ENCODE data around the gene BPIFA3. TPM values are rescaled to one million over a fixed set of nuclear protein-coding genes. Genes with fewer than 3 reads are reported as not detected.

The BPIFA3 gene
- total and polyA plus RNA-seq, 2 of the 8 experiments (the other 6 are each of a cell fraction or from before 2014, with no cell fraction given): not detected

GRCh38 chr20:33232486-33233072 lies 15.4 kb downstream of the BPIFA3 start:
- no peak overlapping the region for H4K91ac ChIP-seq (replicated peaks; ENCODE audit: insufficient read length, low read length)
- 64% methylated on average over 2 of the region's 2 CpGs; no CpG with 5 or more reads in 1 of the 2 experiments for WGBS, 2 experiments (ENCODE audit: extremely low coverage in 1 of 2, insufficient coverage in 1 of 2, insufficient read length in 1 of 2, insufficient replicate concordance in 2 of 2, low coverage in 1 of 2, low lambda C conversion rate in 2 of 2, missing lambda C conversion rate in 1 of 2)
- POLR2A ChIA-PET (ENCODE audit: partially characterized antibody): interaction anchor here (0.7 kb wide), 1 partner anchor 50 kb away, joined by 3 read pairs; no protein-coding TSS in a partner anchor
- TF ChIP-seq E2F6 (IDR thresholded peaks at IDR 0.05) (no peak), HDAC6 (IDR thresholded peaks at IDR 0.05; ENCODE audit: low read depth, low read length) (no peak), CTCF (IDR thresholded peaks at IDR 0.05; ENCODE audit: control extremely low read depth in 1 of 3, insufficient read depth in 1 of 3, low read depth in 1 of 3, low read length in 3 of 3) (no peak), USF2 (IDR thresholded peaks at IDR 0.05; ENCODE audit: low read length) (no peak), RBBP5 (IDR thresholded peaks at IDR 0.05; ENCODE audit: borderline replicate concordance, low read depth, low read length) (no peak), RNF2 (IDR thresholded peaks at IDR 0.05; ENCODE audit: borderline replicate concordance, low read depth, low read length, missing control alignments, poor library complexity, severe bottlenecking) (no peak), SUZ12 (IDR thresholded peaks at IDR 0.05; ENCODE audit: low read length) (no peak)

More at GRCh38 chr20:33232486-33233072, 15.4 kb downstream of the BPIFA3 start:
- Histone ChIP-seq H3K4me1 (replicated peaks in 1 of 4; ENCODE audit: control insufficient read depth in 3 of 4, insufficient read depth in 4 of 4, low read length in 3 of 4) (0 out of 7 replicates have a peak, but pooled peaks cover 0 to 3% (median 0%) of the 10 kb centered on the region in 4 experiments), H4K8ac (ENCODE audit: extremely low read depth, insufficient read depth, low read length) (no peak overlapping the region), H3K27me3 (replicated peaks in 1 of 4; ENCODE audit: control insufficient read depth in 3 of 4, extremely low read depth in 1 of 4, insufficient read depth in 3 of 4, low read length in 3 of 4) (no peaks in the 10 kb centered on the region), H3K14ac (ENCODE audit: insufficient read length) (no peak overlapping the region), H3K18ac (ENCODE audit: extremely low read depth, low read length) (no peak overlapping the region), H3K4ac (replicated peaks; ENCODE audit: insufficient read length, low read depth, low read length) (no peak overlapping the region), H2BK20ac (ENCODE audit: low read length) (no peak overlapping the region), H3K23me2 (ENCODE audit: low read depth, low read length) (no peaks in the 10 kb centered on the region), H4K20me1 (replicated peaks in 1 of 2; ENCODE audit: control insufficient read depth in 1 of 2, insufficient read depth in 2 of 2, low read length in 2 of 2) (no peaks in the 10 kb centered on the region), H2BK120ac (replicated peaks; ENCODE audit: low read depth, low read length) (no peak overlapping the region), H3K27ac (ENCODE audit: low read depth, low read length) (no peak overlapping the region), H3K36me3 (ENCODE audit: control insufficient read depth in 2 of 4, insufficient read depth in 4 of 4, low read length in 3 of 4) (no peaks in the 10 kb centered on the region), H3K9ac (replicated peaks in 1 of 4; ENCODE audit: extremely low read depth in 1 of 4, low read depth in 3 of 4, low read length in 3 of 4) (no peak overlapping the region), H3K23ac (ENCODE audit: insufficient read length) (no peak overlapping the region), H3K4me3 (ENCODE audit: extremely low read depth in 1 of 4, insufficient read depth in 2 of 4, low read depth in 3 of 4, low read length in 4 of 4) (no peak overlapping the region), H3K79me1 (ENCODE audit: low read depth, low read length) (no peaks in the 10 kb centered on the region), H3K79me2 (ENCODE audit: control insufficient read depth in 1 of 2, insufficient read depth in 2 of 2, low read length in 2 of 2) (no peaks in the 10 kb centered on the region), H2AK5ac (ENCODE audit: low read depth, low read length) (no peak overlapping the region), H2BK12ac (ENCODE audit: low read depth, low read length) (no peak overlapping the region), H3K9me3 (ENCODE audit: insufficient read depth in 2 of 2, low read depth in 1 of 2, low read length in 1 of 2) (no peaks in the 10 kb centered on the region), H3K56ac (replicated peaks; ENCODE audit: insufficient read length, low read depth, low read length) (no peak overlapping the region), H2BK15ac (ENCODE audit: low read length) (no peak overlapping the region), H2BK5ac (ENCODE audit: low read depth, low read length) (no peak overlapping the region), H2AFZ (ENCODE audit: low read length) (0 out of 2 replicates have a peak overlapping the region, but pooled peaks have one; percentile 73), H4K5ac (ENCODE audit: insufficient read length, low read depth, low read length) (no peak overlapping the region), H3K4me2 (ENCODE audit: insufficient read depth in 1 of 2, low read depth in 2 of 2, low read length in 2 of 2) (no peak overlapping the region)
- FAIRE-seq (no peak), DNase-seq (ENCODE audit: low read depth in 1 of 2, low spot score in 2 of 2) (no peak)
- CTCF ChIA-PET (ENCODE audit: partially characterized antibody): interaction anchor here (2.3 kb wide), 1 partner anchor 30 kb away, joined by 7 read pairs; no protein-coding TSS in a partner anchor

Measured in H1 (cell line).